GM21529 (cell line): ENCODE results near the gene P2RY13.

ENCODE experiments used
- ATAC-seq: cut with Tn5 transposase; IDR thresholded peaks from one replicate; pipeline ENCODE4 v1.9.1; 2021; ENCODE audit not compliant: unreplicated experiment

The P2RY13 gene

GRCh38 chr3:151321526-151321925, 7.8 kb downstream of the P2RY13 start:
- no peak for ATAC-seq

DNA sequence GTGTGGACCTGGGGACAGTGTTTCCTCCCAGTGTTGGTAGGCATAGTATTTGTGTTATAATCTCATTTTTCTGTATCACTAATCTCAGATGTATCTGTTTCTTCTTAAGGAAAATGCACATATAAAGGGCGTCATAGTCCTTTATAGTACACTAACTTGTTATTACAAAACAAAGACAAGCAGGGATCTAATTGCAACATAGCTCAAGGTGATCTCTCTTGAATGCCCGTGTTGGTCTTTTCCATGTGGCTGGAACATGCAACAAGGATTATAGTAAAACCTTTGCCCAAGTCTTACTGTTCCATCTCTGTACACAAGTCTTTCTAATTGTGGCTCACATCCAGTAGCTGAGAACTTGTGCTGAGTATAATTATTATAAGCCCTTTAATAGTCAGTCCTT, 9.2 kb downstream of the P2RY13 start:
- no peak for ATAC-seq

DNA sequence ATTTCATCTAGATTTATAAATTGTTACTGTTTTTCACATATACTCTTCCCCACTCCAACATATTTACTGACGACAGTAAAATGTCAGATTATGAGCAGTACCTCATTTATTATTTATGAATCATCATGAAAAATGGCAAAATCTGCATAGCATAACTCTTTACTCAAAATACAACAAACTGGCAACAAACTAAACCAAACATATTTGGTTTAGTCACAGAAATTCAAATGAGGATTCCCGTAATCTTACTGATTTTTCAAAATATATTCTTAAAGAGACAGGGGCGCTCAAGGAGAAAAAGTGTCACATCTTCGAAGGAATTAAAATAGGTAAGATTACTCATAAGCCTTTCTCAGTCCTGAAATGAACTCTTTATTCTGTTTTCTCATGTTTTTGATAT, 9.7 kb downstream of the P2RY13 start:
- no peak for ATAC-seq

GRCh38 chr3:151318991-151319390, 10.4 kb downstream of the P2RY13 start:
- no peak for ATAC-seq

DNA sequence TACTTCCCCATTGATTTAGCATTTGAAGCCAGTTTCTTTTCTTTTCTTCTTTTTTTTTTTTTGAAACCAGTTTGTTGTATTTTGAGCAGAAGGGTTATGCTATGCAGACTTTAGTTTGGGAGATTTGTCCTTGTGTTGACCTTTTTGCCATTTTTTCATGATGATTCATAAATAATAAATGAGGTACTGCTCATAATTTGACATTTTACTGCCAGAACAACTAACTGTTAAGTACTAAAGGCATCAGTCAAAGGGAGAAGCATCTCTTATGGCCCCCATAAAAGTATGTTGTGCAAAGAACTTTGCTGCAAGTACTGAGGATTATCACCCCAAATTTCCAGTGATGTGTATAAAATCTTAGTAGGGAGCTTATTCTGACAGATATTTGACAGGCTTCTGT, 11.0 kb downstream of the P2RY13 start:
- no peak for ATAC-seq

GRCh38 chr3:151316267-151316991, 12.9 kb downstream of the P2RY13 start, which contains the start of gene GPR87:
Gene GPR87 (minus strand): TSS chr3:151316820. CDS start chr3:151300100, 16,720 bp downstream.
- peak; percentile 61 for ATAC-seq

DNA sequence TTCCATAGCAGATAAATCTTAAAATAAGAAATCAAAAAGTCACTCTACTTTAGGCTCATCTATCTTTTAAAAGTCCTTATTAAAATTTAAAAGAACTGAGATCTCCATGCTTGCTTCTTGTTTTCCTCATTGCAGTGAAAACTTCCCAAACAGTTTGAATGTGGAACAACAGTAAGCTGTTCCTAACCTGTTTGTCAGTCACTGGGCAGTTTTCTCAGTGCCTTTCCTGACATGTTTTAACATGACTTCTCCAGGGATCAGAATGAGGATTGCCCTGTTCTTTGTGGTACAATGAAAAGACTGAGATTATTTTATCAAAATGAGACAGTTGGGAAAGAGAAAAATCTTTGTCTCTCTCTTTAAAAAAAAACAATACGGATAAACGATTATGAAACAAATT, 13.5 kb downstream of the P2RY13 start:
- no peak for ATAC-seq

DNA sequence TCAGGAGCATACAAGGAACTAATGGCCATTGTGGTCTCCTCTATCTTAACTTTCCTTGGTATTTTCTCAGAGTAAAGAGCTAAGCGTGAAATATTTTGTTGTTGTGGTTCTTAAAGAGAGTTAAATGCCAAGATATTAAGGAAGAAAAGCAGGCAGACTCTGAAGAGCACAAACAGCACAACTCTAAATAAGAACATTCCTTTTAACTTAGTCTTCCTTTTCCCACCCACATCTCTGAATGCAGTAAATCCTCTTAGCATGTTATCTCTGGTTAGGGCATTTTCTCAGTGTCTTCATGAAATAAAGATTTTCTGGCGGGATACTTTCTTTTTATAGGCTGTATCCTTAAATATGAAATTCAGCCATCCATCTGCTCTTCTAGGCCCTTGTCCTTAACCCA, 14.2 kb downstream of the P2RY13 start:
- ATAC-seq: no peak

DNA sequence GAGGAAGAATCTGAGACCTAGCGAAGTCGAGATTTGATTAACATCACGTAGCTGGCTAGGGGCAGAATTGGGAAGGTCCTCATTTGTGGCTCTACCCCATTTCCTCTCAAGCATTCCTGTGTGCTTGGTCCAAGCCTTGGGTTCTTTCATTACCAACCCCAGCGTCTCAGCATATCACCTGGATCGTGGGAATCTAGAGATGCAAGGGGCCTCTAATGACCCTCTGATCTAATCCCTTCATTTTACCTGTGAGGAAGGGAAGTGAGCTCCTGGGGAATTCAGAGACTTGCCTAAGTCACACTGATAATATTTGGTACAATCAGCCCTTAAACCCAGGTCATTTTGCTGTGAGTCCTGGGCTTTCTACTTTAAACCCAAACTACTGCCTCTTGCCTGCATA, 14.8 kb downstream of the P2RY13 start:
- ATAC-seq: no peak

DNA sequence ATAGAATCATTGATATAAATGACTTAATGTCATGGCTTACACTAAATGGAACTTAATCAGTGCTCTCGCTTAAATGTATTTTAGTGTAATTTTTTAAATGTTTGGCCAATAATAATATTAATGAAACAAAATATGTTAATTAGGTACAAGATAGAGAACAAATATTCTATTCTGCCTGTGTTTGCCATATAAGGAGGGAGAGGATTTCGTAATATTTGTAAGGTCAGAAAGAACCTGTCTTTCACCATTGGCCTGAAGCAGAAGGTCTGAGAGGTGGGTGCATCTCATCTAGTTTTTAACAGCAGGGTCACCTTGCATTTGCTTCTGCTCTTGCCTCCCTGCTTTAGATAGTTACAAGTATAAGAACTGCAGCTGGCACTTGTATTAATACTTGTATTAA, 15.2 kb downstream of the P2RY13 start:
- no peak for ATAC-seq

GRCh38 chr3:151312972-151313371, 16.4 kb downstream of the P2RY13 start:
- no peak for ATAC-seq

DNA sequence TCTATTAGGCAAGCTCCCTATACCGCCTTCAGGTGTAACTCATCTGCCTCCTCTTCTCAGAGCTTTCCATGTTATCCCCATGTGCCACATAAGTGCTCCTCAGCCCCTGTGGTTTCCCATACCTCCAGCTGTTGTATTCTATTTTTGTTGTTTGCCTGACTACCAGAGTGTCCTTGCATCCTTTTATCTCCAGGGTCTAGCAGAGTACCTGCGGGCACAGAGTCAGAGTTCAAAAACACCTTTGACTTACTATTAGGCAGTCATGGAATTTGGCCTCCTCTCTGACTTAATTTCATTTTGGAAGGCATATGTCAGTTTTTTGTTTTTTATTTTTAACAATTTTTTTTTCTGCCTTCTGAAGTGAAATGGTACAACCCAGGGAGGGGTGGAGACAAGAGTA, 19.8 kb downstream of the P2RY13 start:
- ATAC-seq: no peak

GRCh38 chr3:151307583-151308488, 21.5 kb downstream of the P2RY13 start:
- no peak for ATAC-seq

DNA sequence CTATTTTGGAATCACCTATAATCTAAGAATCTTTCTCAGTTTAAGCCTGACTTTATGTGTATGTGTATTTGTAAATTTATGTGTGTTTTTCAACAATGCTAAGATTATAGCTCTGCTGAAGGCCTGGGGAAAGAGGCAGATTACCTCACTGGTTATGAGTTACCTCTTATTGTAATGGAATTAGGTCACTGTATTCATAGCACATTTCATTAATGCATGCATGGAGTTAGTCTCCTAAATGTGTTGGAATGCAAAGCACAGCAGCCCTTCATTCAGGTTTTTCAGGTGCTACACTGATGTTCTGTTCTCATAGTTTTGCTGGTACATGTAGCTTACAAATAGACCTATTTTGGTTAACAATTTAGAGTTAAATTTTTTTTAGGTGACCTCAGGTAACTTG, 22.2 kb downstream of the P2RY13 start:
- no peak for ATAC-seq

DNA sequence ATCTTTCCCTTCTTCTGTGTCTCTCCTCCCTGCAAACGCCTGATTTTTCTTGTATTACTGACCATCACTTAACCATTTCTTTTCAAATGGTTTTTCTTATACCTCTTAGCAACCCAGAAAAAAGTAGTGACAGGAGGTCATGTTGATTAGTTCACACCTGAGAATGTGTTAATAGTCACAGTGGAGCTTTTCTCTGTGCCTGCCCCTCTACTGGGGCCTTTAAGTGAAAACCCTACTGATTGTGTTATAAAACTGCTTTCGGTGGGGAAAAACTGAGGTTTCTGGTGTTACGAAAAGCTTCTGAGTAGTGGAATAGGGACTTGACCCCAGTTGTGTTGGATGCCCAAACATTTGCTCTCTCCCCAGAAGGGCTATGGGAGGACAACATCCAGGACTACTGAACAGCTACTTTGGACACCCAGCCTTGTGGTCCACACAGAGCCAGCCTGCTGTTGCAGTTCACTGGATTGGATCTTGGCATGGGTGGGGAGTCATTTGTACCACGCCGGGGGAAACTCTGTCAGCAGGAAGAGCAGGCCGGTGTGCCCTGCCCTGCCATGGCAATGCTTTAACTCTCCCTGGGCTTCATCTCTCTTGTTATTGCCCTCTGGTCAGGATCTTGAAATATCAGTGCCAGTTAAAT, 23.1 kb downstream of the P2RY13 start:
- ATAC-seq: no peak

DNA sequence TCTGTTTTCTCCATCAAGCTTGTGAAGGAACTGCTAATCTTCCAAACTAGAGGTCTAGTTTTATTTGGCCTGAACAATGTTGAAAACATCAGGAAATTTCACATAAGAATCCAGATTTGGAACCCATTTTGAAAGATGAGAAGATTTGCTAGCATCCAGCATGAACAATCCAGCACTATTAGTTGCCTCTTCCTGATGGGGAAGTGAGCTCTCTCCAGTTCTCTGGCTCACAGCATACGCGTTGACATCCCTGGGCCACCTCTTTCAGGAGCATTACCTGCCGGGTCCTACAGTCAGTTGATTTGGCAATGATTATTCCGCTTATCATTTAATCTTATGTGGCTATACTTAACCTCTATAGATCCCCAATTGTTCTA, 23.6 kb downstream of the P2RY13 start:
- ATAC-seq: no peak

- ATAC-seq: no peak
Observed at GRCh38 chr3:151305060-151305774, 24.1 kb downstream of the P2RY13 start.

GRCh38 chr3:151303751-151304150, 25.6 kb downstream of the P2RY13 start:
- ATAC-seq: no peak

DNA sequence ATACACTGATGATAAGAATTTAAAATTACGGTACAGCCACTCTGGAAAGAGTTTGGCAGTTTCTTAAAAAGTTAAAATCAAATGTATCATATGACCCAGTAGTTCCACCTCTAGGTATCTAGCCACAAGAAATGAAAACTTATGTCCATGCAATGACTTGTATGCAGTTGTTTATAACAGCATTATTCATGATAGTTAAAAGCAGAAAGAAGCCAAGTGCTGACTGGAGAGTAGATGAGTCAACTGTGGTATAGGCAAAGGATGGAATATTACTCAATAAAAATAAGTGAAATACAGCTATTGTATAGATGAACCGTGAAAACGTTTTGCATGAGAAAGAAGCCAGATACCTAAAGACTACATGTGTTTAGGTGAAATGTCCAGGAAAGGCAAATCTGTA, 27.6 kb downstream of the P2RY13 start:
- ATAC-seq: no peak

GRCh38 chr3:151300539-151300938, 28.8 kb downstream of the P2RY13 start:
- ATAC-seq: no peak

GRCh38 chr3:151299006-151299405, 30.3 kb downstream of the P2RY13 start:
- no peak for ATAC-seq
